ENCODE measurements around the gene SAMD11.
"Not testable (repeated sequence)": the region's sequence is repeated elsewhere in the genome, so short reads cannot be mapped to it uniquely, and the experiment has no call there.

SAMD11 gene, protein sequence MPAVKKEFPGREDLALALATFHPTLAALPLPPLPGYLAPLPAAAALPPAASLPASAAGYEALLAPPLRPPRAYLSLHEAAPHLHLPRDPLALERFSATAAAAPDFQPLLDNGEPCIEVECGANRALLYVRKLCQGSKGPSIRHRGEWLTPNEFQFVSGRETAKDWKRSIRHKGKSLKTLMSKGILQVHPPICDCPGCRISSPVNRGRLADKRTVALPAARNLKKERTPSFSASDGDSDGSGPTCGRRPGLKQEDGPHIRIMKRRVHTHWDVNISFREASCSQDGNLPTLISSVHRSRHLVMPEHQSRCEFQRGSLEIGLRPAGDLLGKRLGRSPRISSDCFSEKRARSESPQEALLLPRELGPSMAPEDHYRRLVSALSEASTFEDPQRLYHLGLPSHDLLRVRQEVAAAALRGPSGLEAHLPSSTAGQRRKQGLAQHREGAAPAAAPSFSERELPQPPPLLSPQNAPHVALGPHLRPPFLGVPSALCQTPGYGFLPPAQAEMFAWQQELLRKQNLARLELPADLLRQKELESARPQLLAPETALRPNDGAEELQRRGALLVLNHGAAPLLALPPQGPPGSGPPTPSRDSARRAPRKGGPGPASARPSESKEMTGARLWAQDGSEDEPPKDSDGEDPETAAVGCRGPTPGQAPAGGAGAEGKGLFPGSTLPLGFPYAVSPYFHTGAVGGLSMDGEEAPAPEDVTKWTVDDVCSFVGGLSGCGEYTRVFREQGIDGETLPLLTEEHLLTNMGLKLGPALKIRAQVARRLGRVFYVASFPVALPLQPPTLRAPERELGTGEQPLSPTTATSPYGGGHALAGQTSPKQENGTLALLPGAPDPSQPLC

DNA sequence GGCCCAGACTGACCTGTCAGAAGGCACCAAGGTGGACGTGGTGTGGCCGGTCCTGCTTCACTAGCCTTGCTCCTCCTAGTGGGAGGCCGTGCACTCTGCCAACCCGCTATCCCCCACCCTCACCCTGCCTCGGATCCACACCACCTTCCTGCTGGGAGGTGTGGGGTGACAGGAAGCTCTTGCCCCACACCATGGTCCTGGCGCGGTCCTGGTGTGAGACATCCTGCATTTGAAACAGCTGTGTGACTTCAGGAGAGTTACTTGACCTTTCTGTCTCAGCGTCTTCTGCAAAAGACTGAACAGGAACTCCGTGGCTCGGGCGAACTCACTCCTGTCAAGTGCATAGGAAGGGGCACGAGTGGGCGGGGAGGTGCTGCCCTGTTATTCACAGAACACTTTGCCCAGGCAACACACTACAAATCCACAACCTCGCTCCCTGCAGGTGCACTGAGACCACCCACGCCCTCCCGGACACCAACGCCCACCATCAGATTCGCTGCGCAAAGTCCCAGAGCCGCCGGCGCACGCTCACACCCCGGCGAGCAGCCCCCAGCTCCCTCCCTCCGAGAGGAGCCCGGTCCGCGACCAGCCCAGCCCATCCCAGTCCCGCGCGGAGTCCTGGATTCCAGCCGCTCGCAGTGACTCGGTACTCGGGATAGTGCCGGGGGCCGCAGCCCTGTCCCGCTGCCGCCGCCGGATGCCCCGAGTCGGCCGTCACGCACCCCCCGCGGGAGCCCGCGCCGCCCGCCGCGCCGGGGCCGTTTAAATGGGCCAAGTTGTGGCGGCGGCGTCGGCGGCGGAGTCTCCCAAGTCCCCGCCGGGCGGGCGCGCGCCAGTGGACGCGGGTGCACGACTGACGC, at the start of gene SAMD11:
SAMD11 (plus strand) TSS at position 793 of the 860 bp plus-strand sequence. CDS start 509 bp downstream, outside the sequence.
- DNase-seq: peak; percentile 66

DNA sequence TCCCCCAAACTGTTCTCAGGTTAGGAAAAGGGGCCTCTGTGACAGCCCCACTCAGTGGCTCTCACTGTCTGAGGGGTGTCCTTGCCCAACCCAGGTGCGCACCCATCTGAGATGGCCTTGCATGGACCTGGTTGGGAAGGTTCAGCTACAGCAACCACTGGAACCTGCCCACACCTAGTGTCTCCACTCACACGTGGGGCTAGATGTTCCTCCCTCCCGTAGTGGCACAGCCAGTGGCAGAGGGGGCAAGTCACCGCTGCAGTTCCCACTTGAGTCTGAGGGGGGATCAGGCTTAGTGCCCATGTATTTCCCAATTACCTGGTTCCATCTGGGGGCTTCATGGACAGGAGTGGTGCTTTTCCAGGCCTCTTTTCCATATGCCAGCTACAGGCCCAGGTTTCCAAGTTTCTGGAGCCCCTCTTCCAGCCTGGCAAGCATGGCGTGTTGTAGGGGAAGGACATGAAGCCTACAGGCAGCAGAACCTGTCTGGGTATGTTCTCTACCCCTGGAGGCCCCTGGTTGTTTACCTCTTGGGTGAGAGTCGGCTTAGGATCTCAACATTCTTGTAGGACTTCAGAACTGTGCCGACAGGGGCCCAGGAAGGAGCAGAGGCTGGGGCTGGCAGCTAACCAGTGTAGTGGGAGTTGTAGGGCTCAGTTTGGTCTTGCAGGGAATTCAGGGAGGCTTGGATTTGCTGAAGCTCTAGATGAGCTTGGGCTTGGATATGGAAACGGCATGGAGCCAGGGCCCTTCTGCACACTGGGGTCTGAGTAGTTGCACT, 47.1 kb upstream of the SAMD11 start:
- DNase-seq: peak; percentile 68

- peak; percentile 72 for DNase-seq
These were observed 46.3 kb upstream of the SAMD11 start for GRCh38 chr1:877209-877986.

DNA sequence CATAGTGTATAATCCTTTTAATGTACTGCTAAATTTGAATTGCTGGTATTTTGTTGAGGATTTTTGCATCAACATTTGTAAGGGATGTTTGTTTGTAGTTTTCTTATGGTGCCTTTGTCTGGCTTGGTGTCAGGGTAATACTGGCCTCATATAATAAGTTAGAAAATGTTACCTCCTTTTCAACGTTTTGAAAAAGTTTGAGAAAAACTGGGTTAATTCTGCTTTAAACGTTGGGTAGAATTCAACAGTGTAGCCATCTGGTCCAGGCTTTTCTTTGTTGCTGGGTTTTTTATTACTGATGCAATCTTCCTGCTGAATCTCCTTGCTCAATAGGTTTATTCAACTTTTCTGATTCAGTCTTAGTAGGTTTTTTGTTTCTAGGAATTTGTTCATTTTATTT, 43.2 kb upstream of the SAMD11 start:
- not testable (repeated sequence) for DNase-seq

GRCh38 chr1:880915-881314, 42.8 kb upstream of the SAMD11 start:
- not testable (repeated sequence) for DNase-seq

GRCh38 chr1:886311-886710, 37.4 kb upstream of the SAMD11 start:
- no peak for DNase-seq

- no peak for DNase-seq
These were observed 37.0 kb upstream of the SAMD11 start for GRCh38 chr1:886760-887159.

- no peak for DNase-seq
These were observed 35.4 kb upstream of the SAMD11 start for GRCh38 chr1:888297-888696.

- not testable (repeated sequence) for DNase-seq
These were observed 33.9 kb upstream of the SAMD11 start for GRCh38 chr1:889774-890173.

DNA sequence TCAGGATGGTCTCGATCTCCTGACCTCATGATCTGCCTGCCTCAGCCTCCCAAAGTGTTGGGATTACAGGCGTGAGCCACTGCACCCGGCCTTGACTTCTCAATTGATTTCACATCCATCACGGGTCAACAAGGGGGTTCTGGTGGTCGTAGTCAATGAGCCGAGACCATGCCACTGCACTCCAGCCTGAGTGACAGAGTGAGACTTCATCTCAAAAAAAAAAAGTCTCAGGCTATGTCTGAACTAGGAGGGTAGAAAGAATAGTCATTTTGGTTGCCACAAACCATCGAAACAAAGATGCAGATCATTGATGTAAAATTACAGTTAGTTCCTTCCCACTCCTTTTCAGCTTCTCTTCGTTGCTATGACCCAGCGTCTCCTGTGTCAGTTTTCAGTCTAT, 33.5 kb upstream of the SAMD11 start:
- not testable (repeated sequence) for DNase-seq

- DNase-seq: no peak
These were observed 33.1 kb upstream of the SAMD11 start for GRCh38 chr1:890661-891060.

DNA sequence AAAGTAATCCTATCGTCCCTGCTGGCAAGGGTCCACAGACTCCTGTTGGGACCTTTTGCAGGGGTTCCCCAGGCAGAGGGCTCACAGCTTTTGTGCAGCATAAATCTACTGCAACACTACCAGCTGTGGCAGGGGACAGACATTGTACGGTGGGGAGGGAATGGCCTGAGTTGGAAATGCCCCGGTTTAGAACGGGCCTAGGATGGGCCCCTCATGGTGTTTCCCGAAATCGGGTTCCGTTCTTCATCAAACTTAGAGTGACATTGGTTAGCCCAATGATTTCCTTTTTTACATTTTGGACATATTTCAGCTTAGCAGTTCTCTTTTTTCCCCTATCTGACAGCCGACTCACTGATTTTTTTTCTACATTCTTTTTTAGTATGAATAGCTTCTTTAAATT, 26.5 kb upstream of the SAMD11 start:
- DNase-seq: no peak

GRCh38 chr1:897951-898350, 25.8 kb upstream of the SAMD11 start:
- DNase-seq: not testable (repeated sequence)

GRCh38 chr1:899636-900317, 23.9 kb upstream of the SAMD11 start:
- no peak for DNase-seq

- no peak for DNase-seq
These were observed 22.4 kb upstream of the SAMD11 start for GRCh38 chr1:901108-901859.

DNA sequence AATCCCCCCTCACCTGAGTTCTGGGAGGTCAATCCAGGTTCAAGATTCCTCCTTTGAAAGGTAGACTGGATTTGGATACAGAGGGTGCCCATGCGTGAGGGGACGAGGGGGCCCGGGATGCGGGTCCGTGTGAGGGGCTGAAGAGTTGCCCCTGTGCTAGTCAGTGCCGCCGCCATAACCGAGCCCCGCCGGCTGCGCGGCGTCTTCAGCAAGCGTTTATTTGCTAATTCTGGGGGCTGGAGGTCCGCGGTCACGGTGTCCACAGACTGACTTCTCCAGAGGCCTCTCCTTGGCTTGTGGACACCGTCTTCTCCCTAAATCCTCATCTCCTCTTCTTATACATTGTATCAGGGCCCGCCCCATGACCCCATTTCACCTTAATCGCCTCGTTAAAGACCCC, 20.9 kb upstream of the SAMD11 start:
- no peak for DNase-seq

DNA sequence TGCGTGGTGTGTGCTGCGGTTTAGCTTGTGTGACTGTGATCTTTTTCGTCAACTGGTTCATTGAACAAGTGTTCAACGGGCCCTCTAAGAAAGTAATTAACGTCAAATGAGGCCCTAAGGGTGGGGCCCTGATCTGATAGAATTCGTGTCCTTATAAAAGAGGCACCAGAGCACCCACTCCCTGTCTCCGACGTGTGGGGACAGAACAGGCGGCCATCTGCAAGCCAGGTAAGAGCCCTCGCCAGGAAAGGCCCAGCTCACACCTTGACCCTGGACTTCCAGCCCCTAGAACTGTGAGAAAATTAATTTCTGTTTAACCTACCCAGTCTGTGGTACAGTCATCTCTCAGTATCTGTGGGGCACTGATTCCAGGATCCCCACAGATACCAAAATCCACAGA, 20.4 kb upstream of the SAMD11 start:
- no peak for DNase-seq

- no peak for DNase-seq
These were observed 19.9 kb upstream of the SAMD11 start for GRCh38 chr1:903721-904271.

GRCh38 chr1:904310-904950, 19.3 kb upstream of the SAMD11 start:
- peak; percentile 77 for DNase-seq
